ENCODE measurements around the gene HOXD3. TPM values are rescaled to one million over a fixed set of nuclear protein-coding genes. Genes with fewer than 3 reads are reported as not detected.

Gene HOXD3
- total RNA-seq, 1 experiment from 2014 or later, result 1.5 TPM

DNA sequence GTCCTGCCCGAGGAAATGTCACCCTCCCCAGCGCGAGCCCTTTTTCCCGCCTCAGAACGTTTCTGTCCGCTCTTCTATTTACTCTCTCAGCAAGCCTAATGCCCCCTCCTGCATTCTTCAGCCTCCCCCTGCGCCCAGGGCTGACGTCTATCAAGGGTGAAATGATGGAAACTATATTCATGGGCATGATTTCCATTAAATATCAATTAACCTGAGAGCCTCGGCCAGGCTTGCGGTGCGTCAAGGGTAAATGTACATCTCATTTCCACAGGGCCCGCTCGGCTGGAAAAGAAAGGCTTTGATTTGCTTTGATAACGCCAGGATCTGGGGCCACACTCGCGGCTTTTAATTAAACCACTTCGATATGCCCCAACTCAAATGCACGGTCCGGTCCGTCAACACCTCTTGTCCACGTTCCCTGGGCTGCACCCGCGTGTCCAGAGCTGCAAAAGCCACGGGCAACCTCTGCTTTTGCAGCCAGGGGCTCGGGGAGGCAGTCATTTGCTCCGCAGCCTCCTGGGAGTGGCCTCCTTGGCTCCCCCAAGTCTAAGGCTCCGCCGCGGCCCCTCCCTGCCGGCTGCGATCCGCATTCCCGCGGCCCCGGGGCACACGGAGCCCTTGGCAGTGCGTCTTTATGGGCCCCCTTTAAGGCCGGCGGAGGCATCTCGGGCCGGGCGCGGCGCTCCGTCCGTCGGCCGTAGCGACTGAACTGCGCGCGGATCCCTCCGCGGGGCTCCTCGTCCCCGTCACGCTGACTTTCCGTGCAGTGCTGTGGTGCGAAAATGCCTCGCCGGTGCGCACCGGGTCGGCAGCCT is 27.9 kb upstream of the HOXD3 start, which contains the start of gene HOXD8:
Gene HOXD8, plus strand, starts transcription at position 724 of the 815 bp plus-strand sequence. CDS start 662 bp downstream, outside the sequence.
- Histone ChIP-seq H3K4me3 (peak within 1 kb of the TSS; percentile 57), H3K36me3 (no peaks in the 10 kb centered on the region), H3K9me3 (no peaks in the 10 kb centered on the region), H3K27me3 (no peaks in the 10 kb centered on the region)
- peak; percentile 91 for DNase-seq

DNA sequence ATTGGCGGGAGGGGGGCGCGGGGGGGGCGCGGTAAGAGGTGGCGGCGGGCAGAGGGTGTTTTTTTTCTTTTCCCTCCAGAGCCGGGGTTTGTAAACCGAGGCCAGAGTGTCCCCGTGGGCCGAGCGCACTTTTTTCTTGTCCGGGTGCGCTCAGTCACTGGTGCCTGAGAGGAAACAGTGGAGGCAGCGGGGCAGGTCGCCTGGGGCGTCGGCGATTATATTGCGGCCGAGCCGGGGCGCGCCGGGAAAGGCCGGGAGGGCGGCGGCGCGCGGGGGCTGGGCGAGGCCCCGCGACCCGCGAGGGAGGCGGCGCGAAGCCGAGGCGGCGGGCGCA is 27.3 kb upstream of the HOXD3 start:
- DNase-seq, result no peak
- Histone ChIP-seq H3K9me3 (no peaks in the 10 kb centered on the region), H3K36me3 (no peaks in the 10 kb centered on the region), H3K27me3 (no peaks in the 10 kb centered on the region), H3K4me3 (peak overlapping the region; percentile 52)

DNA sequence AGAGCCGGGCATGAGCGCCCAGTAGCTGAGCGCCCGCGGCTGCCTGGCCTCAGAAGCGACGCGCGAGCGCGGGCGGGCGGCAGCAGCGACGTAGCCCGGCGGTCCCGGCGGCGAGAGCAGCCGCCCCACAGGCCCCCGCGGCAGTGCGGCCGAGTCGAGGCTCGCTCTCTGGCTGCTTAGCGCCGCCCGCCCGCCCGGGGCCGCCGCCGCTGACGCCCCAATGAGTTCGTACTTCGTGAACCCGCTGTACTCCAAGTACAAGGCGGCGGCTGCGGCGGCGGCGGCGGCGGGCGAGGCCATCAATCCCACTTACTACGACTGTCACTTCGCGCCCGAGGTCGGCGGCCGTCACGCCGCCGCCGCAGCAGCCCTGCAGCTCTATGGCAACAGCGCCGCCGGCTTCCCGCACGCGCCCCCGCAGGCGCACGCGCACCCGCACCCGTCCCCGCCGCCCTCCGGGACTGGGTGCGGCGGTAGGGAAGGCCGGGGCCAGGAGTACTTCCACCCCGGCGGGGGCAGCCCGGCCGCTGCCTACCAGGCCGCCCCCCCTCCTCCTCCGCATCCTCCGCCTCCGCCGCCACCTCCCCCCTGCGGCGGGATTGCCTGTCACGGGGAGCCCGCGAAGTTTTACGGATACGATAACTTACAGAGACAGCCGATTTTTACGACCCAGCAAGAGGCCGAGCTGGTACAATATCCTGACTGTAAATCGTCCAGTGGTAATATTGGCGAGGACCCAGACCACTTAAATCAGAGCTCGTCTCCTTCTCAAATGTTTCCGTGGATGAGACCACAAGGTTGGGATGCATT is 26.8 kb upstream of the HOXD3 start:
- H3K4me3 ChIP-seq, result peak overlapping the region; percentile 57
- H3K27me3 ChIP-seq, result no peaks in the 10 kb centered on the region
- DNase-seq, result peak; percentile 74
- H3K36me3 ChIP-seq, result no peaks in the 10 kb centered on the region
- no peaks in the 10 kb centered on the region for H3K9me3 ChIP-seq

DNA sequence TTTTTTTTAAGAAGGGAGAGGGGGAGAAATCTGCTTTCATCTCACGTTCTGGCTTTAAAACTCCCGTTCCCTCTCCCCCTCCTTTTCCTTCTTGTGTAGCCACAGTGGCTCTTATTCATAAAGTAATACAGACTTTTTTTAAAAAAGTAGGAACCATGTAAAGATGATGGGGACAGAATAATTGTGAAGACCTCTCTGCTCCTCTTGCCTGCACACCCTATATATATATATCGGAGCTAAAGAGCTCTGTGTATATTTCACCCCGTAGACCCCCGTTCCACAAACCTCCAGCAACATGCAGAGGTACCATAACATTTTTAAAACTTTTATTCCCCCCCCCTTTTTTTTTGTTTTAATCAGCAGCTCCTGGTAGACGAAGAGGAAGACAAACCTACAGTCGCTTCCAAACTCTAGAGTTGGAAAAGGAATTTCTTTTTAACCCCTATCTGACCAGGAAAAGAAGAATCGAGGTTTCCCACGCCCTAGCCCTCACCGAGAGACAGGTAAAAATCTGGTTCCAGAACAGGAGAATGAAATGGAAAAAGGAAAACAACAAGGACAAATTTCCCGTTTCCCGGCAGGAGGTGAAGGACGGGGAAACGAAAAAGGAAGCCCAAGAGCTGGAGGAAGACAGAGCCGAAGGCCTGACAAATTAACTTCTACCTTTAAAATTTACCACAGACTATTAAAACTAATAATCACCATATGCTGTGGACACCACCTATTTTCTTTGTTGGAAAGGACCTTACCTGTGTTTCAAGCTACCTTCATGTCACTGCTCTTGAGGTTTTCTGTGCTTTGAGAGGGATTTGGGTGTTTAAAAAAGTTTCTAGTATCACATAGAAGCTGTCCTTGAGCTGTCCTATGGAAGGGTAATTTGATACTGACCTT is 25.9 kb upstream of the HOXD3 start:
- Histone ChIP-seq H3K9me3 (no peaks in the 10 kb centered on the region), H3K4me3 (peak overlapping the region; percentile 57), H3K27me3 (no peaks in the 10 kb centered on the region), H3K36me3 (no peaks in the 10 kb centered on the region)
- DNase-seq, result no peak

DNA sequence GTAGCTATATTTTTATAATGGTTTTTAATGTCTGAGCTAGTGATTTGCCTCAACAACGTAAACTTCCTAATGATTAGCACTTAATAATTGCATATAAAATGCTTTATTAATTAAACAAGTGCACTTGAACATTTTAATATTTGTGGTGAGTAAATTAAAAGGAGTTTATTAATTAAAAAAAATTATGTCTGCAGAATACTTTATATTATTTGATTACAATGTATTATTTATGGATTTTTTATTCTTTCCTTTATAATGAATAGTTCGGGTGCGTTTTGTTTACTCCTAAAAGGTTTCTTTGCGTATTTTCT is 25.3 kb upstream of the HOXD3 start:
- DNase-seq, result no peak
- no peaks in the 10 kb centered on the region for H3K9me3 ChIP-seq
- H3K4me3 ChIP-seq, result no peak overlapping the region
- no peaks in the 10 kb centered on the region for H3K36me3 ChIP-seq
- no peaks in the 10 kb centered on the region for H3K27me3 ChIP-seq

DNA sequence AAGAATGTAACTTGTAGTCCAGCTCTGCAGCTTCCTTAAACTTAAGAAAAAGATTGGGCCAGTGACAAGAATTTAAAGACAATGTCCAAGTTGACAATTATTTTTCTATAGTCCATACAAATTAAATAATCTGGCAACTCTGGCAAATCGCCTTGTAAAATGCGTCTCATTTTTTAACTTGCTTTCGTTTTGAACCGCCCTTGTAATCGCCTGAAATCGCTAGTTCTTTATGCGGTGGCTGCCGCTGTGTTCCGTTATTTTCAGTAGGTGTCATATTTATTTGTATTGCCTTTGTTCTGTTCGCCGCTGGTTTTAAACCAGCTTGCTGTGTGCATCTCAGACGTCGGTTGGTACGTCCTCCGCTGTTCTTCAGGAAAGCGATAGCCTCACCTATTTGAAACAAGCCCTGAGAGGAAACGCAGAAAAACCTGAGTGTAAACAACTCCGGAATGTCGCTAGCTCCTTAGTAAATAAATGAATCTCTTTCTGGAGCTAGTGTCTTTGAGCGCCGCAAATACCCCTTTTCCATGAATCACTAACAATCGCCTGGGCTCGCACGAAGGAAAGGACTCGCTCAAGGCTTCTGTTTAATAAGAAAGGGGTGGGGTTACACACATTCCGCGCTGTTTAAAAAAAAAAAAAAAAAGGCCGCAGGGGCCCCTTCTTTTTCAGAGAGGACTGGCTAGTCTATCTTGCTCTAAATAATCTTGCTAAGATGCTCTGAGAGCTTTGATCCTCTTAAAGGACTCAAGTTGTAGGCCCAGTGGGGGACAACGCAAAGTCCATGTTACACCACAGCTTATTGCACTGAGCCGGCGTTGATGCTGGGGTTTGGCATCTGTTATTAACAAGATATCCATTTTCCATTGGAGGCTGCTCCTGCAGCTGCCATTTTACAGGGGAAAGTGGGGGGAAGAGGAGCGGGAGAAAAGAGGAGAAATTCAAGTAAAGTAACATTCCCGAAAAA is 24.6 kb upstream of the HOXD3 start:
- Histone ChIP-seq H3K9me3 (no peaks in the 10 kb centered on the region), H3K4me3 (no peak overlapping the region), H3K27me3 (no peaks in the 10 kb centered on the region), H3K36me3 (no peaks in the 10 kb centered on the region)
- no peak for DNase-seq

DNA sequence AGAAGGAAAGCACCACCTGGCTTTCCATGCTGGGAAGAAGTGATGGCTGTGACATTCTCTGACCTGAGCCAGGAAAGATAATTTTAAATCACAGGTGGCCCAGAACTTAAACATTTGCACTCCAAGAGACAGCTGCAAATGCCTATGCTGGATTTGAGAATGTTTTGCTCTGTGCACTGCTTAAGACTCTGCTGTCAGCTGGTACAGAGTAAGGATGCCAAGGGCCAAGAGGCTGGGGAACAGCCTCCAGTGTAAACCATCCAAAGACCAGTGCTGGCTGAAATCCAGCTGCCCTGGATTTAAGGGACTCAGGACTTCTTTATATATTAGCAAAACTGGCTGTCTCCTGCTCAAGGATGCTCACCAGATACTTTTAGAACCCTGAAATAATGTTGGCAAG is 23.7 kb upstream of the HOXD3 start:
- H3K9me3 ChIP-seq, result no peaks in the 10 kb centered on the region
- no peaks in the 10 kb centered on the region for H3K27me3 ChIP-seq
- no peaks in the 10 kb centered on the region for H3K36me3 ChIP-seq
- no peak for DNase-seq
- no peak overlapping the region for H3K4me3 ChIP-seq

DNA sequence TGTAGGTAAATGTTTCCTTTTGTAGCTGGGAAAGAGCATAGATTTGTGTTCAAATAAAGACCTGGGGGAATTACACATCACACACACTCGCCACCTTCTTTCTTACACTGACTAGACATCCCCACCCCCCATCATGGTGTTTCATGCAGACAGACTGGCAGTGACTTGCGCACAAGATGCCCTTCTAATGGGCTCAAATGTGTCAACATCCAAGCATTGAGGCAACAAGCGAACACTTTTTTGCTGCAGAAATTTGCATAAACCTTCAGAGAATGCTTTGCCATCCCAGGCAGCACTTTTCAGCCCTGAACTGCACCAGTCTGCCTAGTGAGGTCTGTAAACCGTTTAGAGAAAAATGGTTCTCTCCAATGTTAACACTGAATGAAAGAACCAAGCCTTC is 23.1 kb upstream of the HOXD3 start:
- no peak for DNase-seq
- no peaks in the 10 kb centered on the region for H3K27me3 ChIP-seq
- no peak overlapping the region for H3K4me3 ChIP-seq
- no peaks in the 10 kb centered on the region for H3K36me3 ChIP-seq
- H3K9me3 ChIP-seq, result no peaks in the 10 kb centered on the region

DNA sequence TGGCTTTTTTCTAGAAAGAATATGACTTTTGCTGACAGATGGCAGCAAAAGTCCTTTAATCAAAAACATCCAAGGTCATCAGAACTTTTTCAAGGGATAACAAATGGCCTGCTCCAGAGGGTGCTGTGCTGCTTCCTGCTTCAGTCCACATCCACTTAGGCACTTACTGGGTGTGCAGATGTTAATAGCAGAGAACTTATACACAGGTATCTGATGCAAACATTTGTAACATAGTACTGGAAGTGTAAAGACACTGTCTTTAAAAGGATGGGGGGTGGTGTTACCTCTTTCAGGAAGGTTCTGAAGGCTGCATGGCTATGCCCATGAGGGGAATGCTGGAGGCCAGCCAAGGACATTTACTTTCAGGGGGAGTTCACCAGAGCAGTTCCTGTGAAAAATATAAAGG is 22.1 kb upstream of the HOXD3 start:
- no peaks in the 10 kb centered on the region for H3K9me3 ChIP-seq
- H3K36me3 ChIP-seq, result no peaks in the 10 kb centered on the region
- H3K27me3 ChIP-seq, result no peaks in the 10 kb centered on the region
- no peak for DNase-seq
- no peak overlapping the region for H3K4me3 ChIP-seq

DNA sequence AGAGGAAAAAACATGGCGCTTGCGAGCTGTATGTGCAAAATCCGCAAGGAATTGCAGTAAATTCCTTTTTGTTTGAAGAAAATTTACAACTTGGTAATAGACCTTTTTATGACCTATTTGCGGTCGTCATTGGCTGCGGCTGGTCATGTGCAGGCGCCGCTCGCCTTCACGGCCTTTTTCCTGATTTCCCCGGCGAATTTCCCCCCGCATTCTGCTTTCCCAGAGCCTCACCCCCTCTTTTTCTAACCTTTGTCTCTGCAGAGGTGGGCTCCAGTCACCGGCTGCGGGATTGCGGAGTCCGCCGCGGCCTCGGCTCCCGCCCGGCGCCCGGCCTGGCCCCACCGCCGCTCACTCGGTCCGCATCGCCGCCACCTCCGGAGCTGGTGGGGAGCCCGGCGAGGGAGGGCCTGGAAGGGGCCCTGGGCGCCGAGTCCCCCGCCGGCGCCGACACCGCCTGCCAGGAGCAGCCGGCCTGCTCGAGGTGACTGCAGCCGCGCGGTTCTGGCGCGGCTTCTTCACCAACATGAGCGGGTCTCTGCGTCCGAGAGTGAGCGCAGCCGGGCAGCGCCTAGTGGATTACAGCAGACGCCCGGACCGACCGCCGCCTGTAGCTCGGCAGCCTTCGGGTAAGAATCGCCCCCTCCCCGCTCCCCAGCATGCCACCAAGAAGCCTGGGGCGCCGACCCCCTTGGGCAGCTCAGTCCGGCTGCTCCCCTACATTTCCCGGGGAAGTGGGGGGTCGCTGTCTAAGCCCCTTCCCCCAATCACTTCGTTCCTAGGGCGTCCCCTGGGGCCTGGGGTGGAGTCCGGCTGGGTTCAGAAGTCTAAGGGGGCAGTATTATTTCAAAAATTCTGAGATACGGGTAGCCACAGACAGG is 20.5 kb upstream of the HOXD3 start:
- Histone ChIP-seq H3K27me3 (no peaks in the 10 kb centered on the region), H3K9me3 (no peaks in the 10 kb centered on the region), H3K36me3 (no peaks in the 10 kb centered on the region; the same call in 1 of the 2 replicates), H3K4me3 (peak overlapping the region; percentile 66)
- peak; percentile 52 for DNase-seq

DNA sequence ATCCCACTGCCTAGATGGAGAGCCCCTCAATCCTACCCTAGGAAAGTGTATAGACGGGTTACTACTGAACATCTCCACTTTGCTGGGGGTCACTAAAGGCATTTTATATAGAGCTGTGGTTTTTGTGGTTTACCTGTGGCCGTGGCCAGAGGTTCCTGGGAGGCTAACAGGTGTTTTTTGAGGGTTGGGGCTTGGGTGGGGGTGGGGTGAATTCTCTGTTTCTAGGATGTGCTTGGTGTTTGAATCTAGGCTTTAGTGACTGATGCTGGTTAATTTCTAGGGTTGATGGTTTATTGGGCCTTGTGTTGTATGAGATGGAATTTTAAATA is 19.9 kb upstream of the HOXD3 start:
- no peaks in the 10 kb centered on the region; the same call in 1 of the 2 replicates for H3K36me3 ChIP-seq
- H3K27me3 ChIP-seq, result no peaks in the 10 kb centered on the region
- H3K9me3 ChIP-seq, result no peaks in the 10 kb centered on the region
- H3K4me3 ChIP-seq, result peak overlapping the region; percentile 66
- no peak for DNase-seq

DNA sequence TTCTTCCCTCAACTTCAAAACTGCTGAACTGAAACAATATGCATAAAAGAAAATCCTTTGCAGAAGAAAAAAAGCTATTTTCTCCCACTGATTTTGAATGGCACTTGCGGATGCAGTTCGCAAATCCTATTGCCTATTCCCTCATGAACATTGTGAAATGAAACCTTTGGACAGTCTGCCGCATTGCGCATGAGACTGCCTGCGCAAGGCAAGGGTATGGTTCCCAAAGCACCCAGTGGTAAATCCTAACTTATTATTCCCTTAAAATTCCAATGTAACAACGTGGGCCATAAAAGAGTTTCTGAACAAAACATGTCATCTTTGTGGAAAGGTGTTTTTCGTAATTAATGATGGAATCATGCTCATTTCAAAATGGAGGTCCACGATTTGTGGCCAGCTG is 19.2 kb upstream of the HOXD3 start:
- no peaks in the 10 kb centered on the region; the same call in 1 of the 2 replicates for H3K36me3 ChIP-seq
- H3K9me3 ChIP-seq, result no peaks in the 10 kb centered on the region
- H3K4me3 ChIP-seq, result peak overlapping the region; percentile 66
- no peaks in the 10 kb centered on the region for H3K27me3 ChIP-seq
- DNase-seq, result no peak

DNA sequence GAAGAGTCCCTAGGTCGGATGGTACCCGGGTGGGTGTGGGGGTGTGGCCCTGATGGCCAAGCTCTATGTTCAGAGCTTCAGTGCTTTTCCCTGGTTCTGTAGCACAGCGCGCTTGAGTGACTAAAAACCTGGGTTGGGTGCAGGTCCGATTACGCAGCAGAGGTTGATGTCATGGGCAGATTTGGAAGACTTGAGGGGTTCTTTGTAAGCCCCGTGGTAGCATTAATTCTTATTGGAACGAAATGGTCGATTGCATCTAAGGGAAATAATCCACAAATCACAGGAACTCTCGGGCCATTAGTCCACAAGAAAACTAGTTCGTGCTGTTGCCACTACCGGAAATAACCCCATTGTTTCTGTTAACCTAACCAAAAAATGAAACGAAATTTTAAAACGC is 18.6 kb upstream of the HOXD3 start:
- Histone ChIP-seq H3K27me3 (no peaks in the 10 kb centered on the region), H3K36me3 (no peaks in the 10 kb centered on the region; the same call in 1 of the 2 replicates), H3K9me3 (no peaks in the 10 kb centered on the region), H3K4me3 (peak overlapping the region; percentile 66)
- DNase-seq, result peak; percentile 36

DNA sequence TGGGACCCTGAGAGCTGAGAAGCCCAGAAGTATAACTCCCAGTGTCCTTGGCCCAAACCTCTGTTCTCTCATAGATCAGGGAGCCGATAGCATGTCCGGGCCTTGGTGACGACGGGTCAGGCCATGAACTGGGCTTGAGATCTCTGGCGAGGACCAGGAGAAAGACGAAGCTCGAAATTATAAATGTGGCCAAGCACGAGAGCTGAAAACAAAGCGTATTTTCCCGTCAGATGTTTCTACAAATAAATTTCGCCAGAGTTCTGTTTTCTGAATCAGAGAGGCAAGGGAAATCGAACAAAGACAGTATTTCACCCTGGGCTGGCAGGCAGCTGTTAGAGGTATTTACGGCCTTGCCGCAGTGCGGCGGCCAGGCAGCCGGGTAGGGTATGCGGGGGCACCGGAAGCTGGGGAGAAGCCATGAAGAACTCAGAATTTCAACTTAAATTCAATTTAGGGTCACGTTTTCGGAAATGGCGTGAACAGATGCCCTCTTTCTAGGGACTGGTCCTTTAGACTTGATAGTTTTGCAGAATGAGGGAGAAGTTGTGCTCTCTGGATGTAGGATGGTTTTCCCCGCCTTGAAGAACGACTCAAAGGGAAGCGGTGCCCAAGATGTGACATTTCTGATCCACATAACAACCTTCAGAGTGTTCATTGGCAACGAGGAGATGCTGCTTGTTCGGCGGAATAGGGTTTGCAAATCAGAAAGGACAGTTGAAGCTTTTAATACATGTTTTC is 18.0 kb upstream of the HOXD3 start:
- H3K36me3 ChIP-seq, result no peaks in the 10 kb centered on the region; the same call in 1 of the 2 replicates
- H3K27me3 ChIP-seq, result no peaks in the 10 kb centered on the region
- peak; percentile 51 for DNase-seq
- peak overlapping the region; percentile 66 for H3K4me3 ChIP-seq
- no peaks in the 10 kb centered on the region for H3K9me3 ChIP-seq

Measured in MG63 (cell line).